Suprapubic skin (tissue), 4 donors: ENCODE results near the gene UGCG.

Source experiments
- POLR2A ChIP-seq, 2 donors: fragments of 450-650 bp; IDR thresholded peaks; one replicate each; pipeline ENCODE4 v1.6.1; 2017; ENCODE audit warnings: antibody characterized with exemption in 2 of 2, mild to moderate bottlenecking in 2 of 2, moderate library complexity in 2 of 2
- POLR2AphosphoS5 ChIP-seq, 3 donors: sonication (generic); formaldehyde crosslinking; IDR thresholded peaks; one replicate each; pipeline ENCODE4 v1.6.1; 2017; ENCODE audit warnings: antibody characterized with exemption in 3 of 3

- TF ChIP-seq POLR2A (IDR thresholded peaks at IDR 0.05) = no peak
- TF ChIP-seq POLR2AphosphoS5 (IDR thresholded peaks at IDR 0.05) = no peak
Measured at GRCh38 chr9:111920531-111920930, 23.9 kb downstream of the UGCG start.
